Peyer's patch (tissue), 4 donors: ENCODE data around the gene TAGLN3.

Experiments
- CTCF ChIP-seq, 6 experiments: fragments of 450-650 bp in 4 of 6; fragments of 200-600 bp in 2 of 6; sonication (generic) in 1 of 6; IDR thresholded peaks; one replicate each; pipeline ENCODE4 v1.5.1; 2017 to 2019; ENCODE audit warnings: antibody characterized with exemption in 6 of 6, mild to moderate bottlenecking in 3 of 6, moderate library complexity in 1 of 6
- POLR2A ChIP-seq, 2 donors: fragments of 450-650 bp; IDR thresholded peaks; one replicate each; pipeline ENCODE4 v1.5.1; 2017; ENCODE audit warnings: antibody characterized with exemption in 2 of 2, mild to moderate bottlenecking in 2 of 2, moderate library complexity in 2 of 2

- TF ChIP-seq CTCF (IDR thresholded peaks at IDR 0.05) (no peak), POLR2A (IDR thresholded peaks at IDR 0.05) (no peak)
Measured at GRCh38 chr3:112012205-112012992, 13.7 kb downstream of the TAGLN3 start.
